ENCODE measurements around the gene CNOT6L.

The CNOT6L gene

GRCh38 chr4:77712675-77713074 is 106.5 kb downstream of the CNOT6L start:
- TF ChIP-seq MAX (IDR thresholded peaks at IDR 0.05) (no peak), CREB1 (IDR thresholded peaks at IDR 0.05; ENCODE audit: low read depth) (no peak), NFIC (IDR thresholded peaks at IDR 0.05) (no peak), ZBTB7A (IDR thresholded peaks at IDR 0.05; ENCODE audit: low read depth) (no peak), TEAD4 (IDR thresholded peaks at IDR 0.05) (no peak), TAF1 (IDR thresholded peaks at IDR 0.05; ENCODE audit: low read depth) (no peak), CEBPB (IDR thresholded peaks at IDR 0.05) (no peak), FOXM1 (IDR thresholded peaks at IDR 0.05; ENCODE audit: borderline replicate concordance, low read depth) (no peak), EGR1 (IDR thresholded peaks at IDR 0.05) (no peak), TCF12 (IDR thresholded peaks at IDR 0.05; ENCODE audit: low read depth) (no peak), REST (IDR thresholded peaks at IDR 0.05; ENCODE audit: low read depth) (no peak), RAD21 (IDR thresholded peaks at IDR 0.05; ENCODE audit: low read depth) (no peak), EP300 (IDR thresholded peaks at IDR 0.05; ENCODE audit: borderline replicate concordance) (no peak), YY1 (IDR thresholded peaks at IDR 0.05; ENCODE audit: low read depth) (no peak), USF1 (IDR thresholded peaks at IDR 0.05) (no peak)

GRCh38 chr4:77711469-77711868 is 107.7 kb downstream of the CNOT6L start:
- no peak for TF ChIP-seq TCF12 (IDR thresholded peaks at IDR 0.05; ENCODE audit: low read depth)
- no peak for TF ChIP-seq CEBPB (IDR thresholded peaks at IDR 0.05)
- no peak for TF ChIP-seq NFIC (IDR thresholded peaks at IDR 0.05)
- no peak for TF ChIP-seq YY1 (IDR thresholded peaks at IDR 0.05; ENCODE audit: low read depth)
- TF ChIP-seq TAF1 (IDR thresholded peaks at IDR 0.05; ENCODE audit: low read depth): no peak
- TF ChIP-seq USF1 (IDR thresholded peaks at IDR 0.05): no peak
- no peak for TF ChIP-seq RAD21 (IDR thresholded peaks at IDR 0.05; ENCODE audit: low read depth)
- TF ChIP-seq FOXM1 (IDR thresholded peaks at IDR 0.05; ENCODE audit: borderline replicate concordance, low read depth): no peak
- TF ChIP-seq CREB1 (IDR thresholded peaks at IDR 0.05; ENCODE audit: low read depth): no peak
- TF ChIP-seq EP300 (IDR thresholded peaks at IDR 0.05; ENCODE audit: borderline replicate concordance): no peak
- no peak for TF ChIP-seq TEAD4 (IDR thresholded peaks at IDR 0.05)
- TF ChIP-seq REST (IDR thresholded peaks at IDR 0.05; ENCODE audit: low read depth): no peak
- no peak for TF ChIP-seq ZBTB7A (IDR thresholded peaks at IDR 0.05; ENCODE audit: low read depth)
- no peak for TF ChIP-seq EGR1 (IDR thresholded peaks at IDR 0.05)
- no peak for TF ChIP-seq MAX (IDR thresholded peaks at IDR 0.05)

GRCh38 chr4:77710684-77711083 is 108.5 kb downstream of the CNOT6L start:
- no peak for TF ChIP-seq YY1 (IDR thresholded peaks at IDR 0.05; ENCODE audit: low read depth)
- TF ChIP-seq CEBPB (IDR thresholded peaks at IDR 0.05): no peak
- no peak for TF ChIP-seq RAD21 (IDR thresholded peaks at IDR 0.05; ENCODE audit: low read depth)
- TF ChIP-seq MAX (IDR thresholded peaks at IDR 0.05): no peak
- no peak for TF ChIP-seq EP300 (IDR thresholded peaks at IDR 0.05; ENCODE audit: borderline replicate concordance)
- no peak for TF ChIP-seq EGR1 (IDR thresholded peaks at IDR 0.05)
- TF ChIP-seq TEAD4 (IDR thresholded peaks at IDR 0.05): no peak
- TF ChIP-seq NFIC (IDR thresholded peaks at IDR 0.05): no peak

GRCh38 chr4:77710059-77710458 is 109.1 kb downstream of the CNOT6L start:
- no peak for TF ChIP-seq RAD21 (IDR thresholded peaks at IDR 0.05; ENCODE audit: low read depth)
- TF ChIP-seq FOXM1 (IDR thresholded peaks at IDR 0.05; ENCODE audit: borderline replicate concordance, low read depth): no peak
- no peak for TF ChIP-seq EP300 (IDR thresholded peaks at IDR 0.05; ENCODE audit: borderline replicate concordance)
- no peak for TF ChIP-seq EGR1 (IDR thresholded peaks at IDR 0.05)

GRCh38 chr4:77706717-77707116 is 112.5 kb downstream of the CNOT6L start:
- TF ChIP-seq YY1 (IDR thresholded peaks at IDR 0.05; ENCODE audit: low read depth): no peak
- no peak for TF ChIP-seq EGR1 (IDR thresholded peaks at IDR 0.05)
- TF ChIP-seq NFIC (IDR thresholded peaks at IDR 0.05): no peak
- no peak for TF ChIP-seq USF1 (IDR thresholded peaks at IDR 0.05)
- no peak for TF ChIP-seq EP300 (IDR thresholded peaks at IDR 0.05; ENCODE audit: borderline replicate concordance)

- TF ChIP-seq CREB1 (IDR thresholded peaks at IDR 0.05; ENCODE audit: low read depth) (no peak), YY1 (IDR thresholded peaks at IDR 0.05; ENCODE audit: low read depth) (no peak)
Observed at GRCh38 chr4:77703666-77704065, 115.5 kb downstream of the CNOT6L start.
